Panc1 (cell line): ENCODE measurements around the gene TTLL11. TPM values are rescaled to one million over a fixed set of nuclear protein-coding genes. Genes with fewer than 3 reads are reported as not detected.

ENCODE experiments used
- ATAC-seq: fragments of 200-7000 bp; cut with Tn5 transposase; 2 replicates; pipeline ENCODE4 v1.9.1; 2020; ENCODE audit warnings: mild to moderate bottlenecking, moderate library complexity
- BruUV-seq: library from RNA; stranded (reverse); fragments of 400-500 nt; replicated peaks from 2 replicates; lab custom pipeline; 2021; lab: Mats Ljungman, UMichigan
- CTCF ChIA-PET: fragments of 300-600 bp; sonication (Branson Sonifier 250); formaldehyde crosslinking; loops from one replicate; lab custom pipeline; 2022; ENCODE audit warnings: antibody characterized with exemption; lab: Charles Lee
- POLR2A ChIA-PET: fragments of 300-600 bp; sonication (Branson Sonifier 250); formaldehyde crosslinking; loops from one replicate; lab custom pipeline; 2022; ENCODE audit warnings: antibody characterized with exemption; lab: Charles Lee
- DNase-seq: peaks from one replicate; pipeline ENCODE4 v3.0.0-alpha.2; 2010; ENCODE audit warnings: low read depth, low spot score
- H3K27ac ChIP-seq: 2 replicates; pipeline ENCODE4 v1.5.1; 2011; ENCODE audit warnings: mild to moderate bottlenecking, low read length, inconsistent platforms
- H3K27me3 ChIP-seq: fragments of 200-500 bp; sonication (Bioruptor generic); 2 replicates; pipeline ENCODE4 v1.6.0; 2014; ENCODE audit warnings: low read length, inconsistent platforms; ENCODE audit not compliant: control insufficient read depth, insufficient read depth
- H3K36me3 ChIP-seq: fragments of 200-500 bp; sonication (Bioruptor generic); 2 replicates; pipeline ENCODE4 v1.5.1; 2014; ENCODE audit warnings: inconsistent platforms, mild to moderate bottlenecking, low read length, moderate library complexity; ENCODE audit not compliant: control insufficient read depth, insufficient read depth
- H3K4me1 ChIP-seq: 2 replicates; pipeline ENCODE4 v1.5.1; 2011; ENCODE audit warnings: inconsistent platforms, mild to moderate bottlenecking, low read length, moderate library complexity; ENCODE audit not compliant: control insufficient read depth, insufficient read depth
- H3K4me3 ChIP-seq, 2 experiments: 2 replicates each; pipeline ENCODE4 v1.5.1; 2011 to 2012; ENCODE audit warnings: low read depth in 2 of 2, low read length in 2 of 2, mild to moderate bottlenecking in 2 of 2, inconsistent platforms in 1 of 2, moderate library complexity in 1 of 2
- H3K9me3 ChIP-seq: fragments of 200-500 bp; sonication (Bioruptor generic); 2 replicates; pipeline ENCODE4 v1.5.1; 2014; ENCODE audit warnings: low read depth, mild to moderate bottlenecking, inconsistent platforms, low read length, moderate library complexity; ENCODE audit not compliant: control insufficient read depth, insufficient read depth
- POLR2AphosphoS5 ChIP-seq: IDR thresholded peaks from 2 replicates; pipeline ENCODE4 v1.6.1; 2012; ENCODE audit warnings: mild to moderate bottlenecking, low read depth, low read length, moderate library complexity
- SIN3A ChIP-seq: IDR thresholded peaks from 2 replicates; pipeline ENCODE4 v1.6.1; 2012; ENCODE audit warnings: low read depth, mild to moderate bottlenecking, low read length, moderate library complexity, borderline replicate concordance; ENCODE audit not compliant: insufficient read depth
- TCF7L2 ChIP-seq: IDR thresholded peaks from 2 replicates; pipeline ENCODE4 v1.6.1; 2011; ENCODE audit warnings: mild to moderate bottlenecking, low read depth, low read length, inconsistent platforms
- in situ Hi-C: cut with HindIII; loops from 2 replicates; pipeline ENCODE4 v1.10.0; 2016; ENCODE audit warnings: low sequenced_read_pairs, low pct_unique_long_range_greater_than_20kb
- intact Hi-C: fragments of 100-400 bp; cut with micrococcal nuclease; formaldehyde crosslinking; loops from one replicate; pipeline ENCODE4 v1.10.0; 2022; ENCODE audit not compliant: unreplicated experiment
- total RNA-seq: library from RNA; stranded (reverse); gene quantifications from one replicate; pipeline ENCODE4 v1.2.1, GENCODE V29; 2021; ENCODE audit not compliant: unreplicated experiment
- TF ChIP-seq, protein P1 (sequence below): fragments of 450-650 bp; IDR thresholded peaks from 2 replicates; pipeline ENCODE4 v1.5.1; 2017; ENCODE audit warnings: mild to moderate bottlenecking
- TF ChIP-seq, protein P2 (sequence below), 2 experiments: IDR thresholded peaks; 2 replicates each; pipeline ENCODE4 v1.6.1; 2011 to 2012; ENCODE audit warnings: low read depth in 2 of 2, control low read depth in 1 of 2, low read length in 1 of 2, mild to moderate bottlenecking in 1 of 2, moderate library complexity in 1 of 2; ENCODE audit not compliant: insufficient read depth in 1 of 2

Gene TTLL11
- total RNA-seq, 1 experiment from 2014 or later: 1.1 TPM

DNA sequence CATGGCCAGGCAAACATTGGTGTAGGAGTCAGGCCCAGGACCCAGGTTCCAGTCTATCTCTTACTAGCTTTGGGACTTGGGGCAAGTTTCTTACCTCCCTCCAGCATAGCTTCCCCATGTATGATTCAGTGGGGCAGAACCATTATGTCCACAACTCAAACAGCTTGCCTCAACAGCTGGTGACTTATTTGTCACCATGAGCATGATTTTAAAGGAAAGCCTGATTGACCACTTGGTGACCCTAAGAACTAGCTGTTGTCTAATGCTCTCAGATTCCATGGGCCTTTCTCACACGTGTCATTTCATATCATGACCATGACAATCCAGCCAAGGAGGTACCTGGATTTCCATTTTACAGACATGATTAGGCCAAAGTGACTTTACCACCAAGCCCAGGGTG lies 126.4 kb downstream of the TTLL11 start:
- Histone ChIP-seq H3K27me3 (no peaks in the 10 kb centered on the region), H3K9me3 (no peaks in the 10 kb centered on the region), H3K36me3 (no peaks in the 10 kb centered on the region), H3K4me1 (no peaks in the 10 kb centered on the region), H3K27ac (no peak overlapping the region), H3K4me3 (no peak overlapping the region)
- TF ChIP-seq POLR2AphosphoS5 (no peak), SIN3A (no peak), TCF7L2 (no peak)
- TF ChIP-seq, protein P1, sequence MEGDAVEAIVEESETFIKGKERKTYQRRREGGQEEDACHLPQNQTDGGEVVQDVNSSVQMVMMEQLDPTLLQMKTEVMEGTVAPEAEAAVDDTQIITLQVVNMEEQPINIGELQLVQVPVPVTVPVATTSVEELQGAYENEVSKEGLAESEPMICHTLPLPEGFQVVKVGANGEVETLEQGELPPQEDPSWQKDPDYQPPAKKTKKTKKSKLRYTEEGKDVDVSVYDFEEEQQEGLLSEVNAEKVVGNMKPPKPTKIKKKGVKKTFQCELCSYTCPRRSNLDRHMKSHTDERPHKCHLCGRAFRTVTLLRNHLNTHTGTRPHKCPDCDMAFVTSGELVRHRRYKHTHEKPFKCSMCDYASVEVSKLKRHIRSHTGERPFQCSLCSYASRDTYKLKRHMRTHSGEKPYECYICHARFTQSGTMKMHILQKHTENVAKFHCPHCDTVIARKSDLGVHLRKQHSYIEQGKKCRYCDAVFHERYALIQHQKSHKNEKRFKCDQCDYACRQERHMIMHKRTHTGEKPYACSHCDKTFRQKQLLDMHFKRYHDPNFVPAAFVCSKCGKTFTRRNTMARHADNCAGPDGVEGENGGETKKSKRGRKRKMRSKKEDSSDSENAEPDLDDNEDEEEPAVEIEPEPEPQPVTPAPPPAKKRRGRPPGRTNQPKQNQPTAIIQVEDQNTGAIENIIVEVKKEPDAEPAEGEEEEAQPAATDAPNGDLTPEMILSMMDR: no peak
- TF ChIP-seq, protein P2, sequence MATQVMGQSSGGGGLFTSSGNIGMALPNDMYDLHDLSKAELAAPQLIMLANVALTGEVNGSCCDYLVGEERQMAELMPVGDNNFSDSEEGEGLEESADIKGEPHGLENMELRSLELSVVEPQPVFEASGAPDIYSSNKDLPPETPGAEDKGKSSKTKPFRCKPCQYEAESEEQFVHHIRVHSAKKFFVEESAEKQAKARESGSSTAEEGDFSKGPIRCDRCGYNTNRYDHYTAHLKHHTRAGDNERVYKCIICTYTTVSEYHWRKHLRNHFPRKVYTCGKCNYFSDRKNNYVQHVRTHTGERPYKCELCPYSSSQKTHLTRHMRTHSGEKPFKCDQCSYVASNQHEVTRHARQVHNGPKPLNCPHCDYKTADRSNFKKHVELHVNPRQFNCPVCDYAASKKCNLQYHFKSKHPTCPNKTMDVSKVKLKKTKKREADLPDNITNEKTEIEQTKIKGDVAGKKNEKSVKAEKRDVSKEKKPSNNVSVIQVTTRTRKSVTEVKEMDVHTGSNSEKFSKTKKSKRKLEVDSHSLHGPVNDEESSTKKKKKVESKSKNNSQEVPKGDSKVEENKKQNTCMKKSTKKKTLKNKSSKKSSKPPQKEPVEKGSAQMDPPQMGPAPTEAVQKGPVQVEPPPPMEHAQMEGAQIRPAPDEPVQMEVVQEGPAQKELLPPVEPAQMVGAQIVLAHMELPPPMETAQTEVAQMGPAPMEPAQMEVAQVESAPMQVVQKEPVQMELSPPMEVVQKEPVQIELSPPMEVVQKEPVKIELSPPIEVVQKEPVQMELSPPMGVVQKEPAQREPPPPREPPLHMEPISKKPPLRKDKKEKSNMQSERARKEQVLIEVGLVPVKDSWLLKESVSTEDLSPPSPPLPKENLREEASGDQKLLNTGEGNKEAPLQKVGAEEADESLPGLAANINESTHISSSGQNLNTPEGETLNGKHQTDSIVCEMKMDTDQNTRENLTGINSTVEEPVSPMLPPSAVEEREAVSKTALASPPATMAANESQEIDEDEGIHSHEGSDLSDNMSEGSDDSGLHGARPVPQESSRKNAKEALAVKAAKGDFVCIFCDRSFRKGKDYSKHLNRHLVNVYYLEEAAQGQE (IDR thresholded peaks at IDR 0.05; ENCODE audit: insufficient read depth in 1 of 2, low read depth in 2 of 2, low read length in 1 of 2): no peak
- in situ Hi-C loops: no loop called here
- no peak for ATAC-seq
- no peak for DNase-seq
- intact Hi-C loops: no loop called here
- no TSS peak for BruUV-seq
- ChIA-PET CTCF (no interaction called here), POLR2A (no interaction called here)

DNA sequence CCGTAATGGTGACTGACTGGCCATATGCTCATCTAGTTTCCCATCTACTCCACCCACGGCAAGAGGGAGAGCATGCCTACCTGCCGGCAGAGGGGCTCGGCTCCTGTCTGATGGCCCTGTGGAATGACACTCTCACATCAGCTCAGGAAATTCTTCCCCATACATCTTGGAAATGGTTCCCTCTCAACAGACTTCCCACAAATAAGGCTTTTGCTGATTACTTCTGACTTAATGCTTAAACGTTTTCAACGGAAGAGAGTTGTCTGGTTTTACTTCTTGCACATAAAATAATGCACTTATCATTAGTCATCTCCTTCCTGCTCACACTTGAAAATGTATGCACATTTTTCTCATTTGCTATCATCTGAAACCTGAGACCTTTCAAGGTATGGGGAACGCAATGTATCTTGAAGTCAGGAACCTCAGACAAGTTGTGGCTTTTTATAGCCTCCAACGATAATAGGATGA lies 129.5 kb downstream of the TTLL11 start:
- H3K27ac ChIP-seq: no peak overlapping the region
- no peaks in the 10 kb centered on the region for H3K36me3 ChIP-seq
- ChIA-PET POLR2A (no interaction called here), CTCF (no interaction called here)
- intact Hi-C loops: no loop called here
- H3K9me3 ChIP-seq: no peaks in the 10 kb centered on the region
- DNase-seq: no peak
- BruUV-seq: no TSS peak
- ATAC-seq: no peak
- H3K4me3 ChIP-seq: no peak overlapping the region; a peak in 1 of 4 replicates
- TF ChIP-seq, protein P2 (IDR thresholded peaks at IDR 0.05; ENCODE audit: insufficient read depth in 1 of 2, low read depth in 2 of 2, low read length in 1 of 2): no peak
- no peak for TF ChIP-seq POLR2AphosphoS5
- TF ChIP-seq TCF7L2: no peak
- TF ChIP-seq, protein P1: no peak
- no peak for TF ChIP-seq SIN3A
- H3K4me1 ChIP-seq: no peaks in the 10 kb centered on the region
- in situ Hi-C loops: no loop called here
- H3K27me3 ChIP-seq: no peaks in the 10 kb centered on the region
